ENCODE data around the gene MYLK4. TPM values are rescaled to one million over a fixed set of nuclear protein-coding genes. Genes with fewer than 3 reads are reported as not detected.

MYLK4 gene
- total RNA-seq, 6 experiments from 2014 or later = 0.10 to 0.21 (median 0.12) TPM

GRCh38 chr6:2651536-2651935 lies 99.2 kb downstream of the MYLK4 start:
- H3K36me3 Mint-ChIP-seq (ENCODE audit: low read depth) = peaks cover 6% of the 10 kb centered on the region; the same call in 1 of the 2 replicates
- TF ChIP-seq CTCF (IDR thresholded peaks at IDR 0.05) = no peak
- DNase-seq = no peak
- H3K4me3 Mint-ChIP-seq = no peak overlapping the region
- H3K27ac Mint-ChIP-seq = no peak overlapping the region
- H3K27me3 Mint-ChIP-seq (ENCODE audit: insufficient read depth) = peaks cover 15% of the 10 kb centered on the region
- no peaks in the 10 kb centered on the region for H3K4me1 Mint-ChIP-seq (ENCODE audit: low read depth)
- H3K9me3 Mint-ChIP-seq = no peaks in the 10 kb centered on the region; the same call in 1 of the 2 replicates

GRCh38 chr6:2646346-2646745 lies 104.4 kb downstream of the MYLK4 start:
- Mint-ChIP-seq H3K27ac (no peak overlapping the region), H3K4me1 (ENCODE audit: low read depth) (no peaks in the 10 kb centered on the region), H3K27me3 (ENCODE audit: insufficient read depth) (peaks cover 22% of the 10 kb centered on the region), H3K9me3 (no peaks in the 10 kb centered on the region), H3K4me3 (no peak overlapping the region), H3K36me3 (ENCODE audit: low read depth) (no peaks in the 10 kb centered on the region)
- TF ChIP-seq CTCF (IDR thresholded peaks at IDR 0.05) = no peak
- DNase-seq = no peak

GRCh38 chr6:2643935-2644539 lies 106.7 kb downstream of the MYLK4 start:
- Mint-ChIP-seq H3K4me1 (ENCODE audit: low read depth) (no peaks in the 10 kb centered on the region), H3K4me3 (no peak overlapping the region), H3K36me3 (ENCODE audit: low read depth) (no peaks in the 10 kb centered on the region), H3K9me3 (no peaks in the 10 kb centered on the region), H3K27ac (no peak overlapping the region), H3K27me3 (ENCODE audit: insufficient read depth) (peaks cover 21% of the 10 kb centered on the region)
- TF ChIP-seq CTCF (IDR thresholded peaks at IDR 0.05) = no peak
- DNase-seq = no peak

- H3K4me3 Mint-ChIP-seq = no peak overlapping the region
- no peaks in the 10 kb centered on the region for H3K9me3 Mint-ChIP-seq
- no peak for DNase-seq
- no peaks in the 10 kb centered on the region for H3K36me3 Mint-ChIP-seq (ENCODE audit: low read depth)
- peaks cover 22% of the 10 kb centered on the region for H3K27me3 Mint-ChIP-seq (ENCODE audit: insufficient read depth)
- no peaks in the 10 kb centered on the region for H3K4me1 Mint-ChIP-seq (ENCODE audit: low read depth)
- H3K27ac Mint-ChIP-seq = no peak overlapping the region
- TF ChIP-seq CTCF (IDR thresholded peaks at IDR 0.05) = no peak
These were observed 107.6 kb downstream of the MYLK4 start for GRCh38 chr6:2643130-2643529.

GRCh38 chr6:2641044-2641725 lies 109.5 kb downstream of the MYLK4 start:
- Mint-ChIP-seq H3K9me3 (no peaks in the 10 kb centered on the region), H3K4me3 (no peak overlapping the region), H3K36me3 (ENCODE audit: low read depth) (no peaks in the 10 kb centered on the region), H3K27ac (no peak overlapping the region), H3K4me1 (ENCODE audit: low read depth) (no peaks in the 10 kb centered on the region), H3K27me3 (ENCODE audit: insufficient read depth) (peaks cover 23% of the 10 kb centered on the region)
- no peak for DNase-seq
- TF ChIP-seq CTCF (IDR thresholded peaks at IDR 0.05) = no peak
